Adrenal gland (tissue), 5 donors: ENCODE data around the gene ZBTB9.

Source experiments
- CTCF ChIP-seq, 6 experiments: fragments of 450-650 bp in 4 of 6; fragments of 200-600 bp in 2 of 6; sonication (generic) in 1 of 6; IDR thresholded peaks; 1 replicate in 5 of 6; 2 replicates in 1 of 6; pipeline versions ENCODE4 v1.5.1 to v1.8.0; 2016 to 2021; ENCODE audit warnings: antibody characterized with exemption in 6 of 6, mild to moderate bottlenecking in 2 of 6, moderate library complexity in 1 of 6
- POLR2A ChIP-seq, 2 donors: fragments of 450-650 bp; IDR thresholded peaks; one replicate each; pipeline ENCODE4 v1.6.1; 2017; ENCODE audit warnings: antibody characterized with exemption in 2 of 2, mild to moderate bottlenecking in 2 of 2, moderate library complexity in 1 of 2
- donor health status: DM: no; HTN: no; CAD: no.

GRCh38 chr6:33411632-33412005, 42.8 kb upstream of the ZBTB9 start:
- TF ChIP-seq CTCF (IDR thresholded peaks at IDR 0.05) (no peak), POLR2A (IDR thresholded peaks at IDR 0.05) (no peak)
